ENCODE results near the gene ING5.
"Not testable (repeated sequence)": the region's sequence is repeated elsewhere in the genome, so short reads cannot be mapped to it uniquely, and the experiment has no call there.

ING5 gene

DNA sequence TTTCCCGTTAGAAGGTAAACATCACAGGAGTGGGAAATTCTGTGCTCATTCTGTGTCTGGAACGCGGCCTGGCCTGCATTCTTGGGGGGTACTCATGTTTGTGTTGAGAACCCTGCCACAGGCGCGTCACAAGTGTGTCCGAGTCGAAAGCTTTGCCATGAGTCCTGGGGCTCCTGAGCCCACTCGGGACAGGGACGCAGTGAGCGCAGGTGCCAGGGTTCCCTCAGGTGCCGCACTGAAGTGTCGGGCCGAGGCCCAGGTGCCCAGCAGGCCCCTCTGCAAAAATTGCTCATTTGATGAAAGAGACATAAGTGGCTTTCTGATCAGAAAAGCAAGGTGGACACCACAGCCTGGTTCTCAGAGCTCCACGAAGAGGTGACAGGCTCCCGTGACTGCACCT is 37.3 kb downstream of the ING5 start:
- no peak for DNase-seq (ENCODE audit: low spot score)

DNA sequence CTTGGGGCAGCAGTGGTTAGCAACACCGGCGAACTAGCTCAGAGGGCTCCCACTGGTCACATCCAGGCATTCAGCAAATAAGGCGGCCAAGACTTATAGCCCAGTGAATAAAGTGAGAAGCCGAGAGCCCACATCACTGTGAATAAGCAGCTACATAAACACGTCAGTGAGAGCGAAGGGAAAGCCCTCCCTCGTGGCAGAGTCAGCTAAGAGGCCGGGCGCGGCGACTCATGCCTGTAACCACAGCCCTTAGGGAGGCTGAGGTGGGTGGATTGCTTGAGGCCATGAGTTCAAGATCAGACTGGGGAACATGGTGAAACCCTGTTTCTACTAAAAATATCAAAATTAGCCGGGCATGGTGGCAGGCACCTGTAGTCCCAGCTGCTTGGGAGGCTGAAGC is 37.8 kb downstream of the ING5 start:
- DNase-seq (ENCODE audit: low spot score): no peak

- DNase-seq (ENCODE audit: low spot score): no peak
Measured at GRCh38 chr2:241741016-241741415, 39.2 kb downstream of the ING5 start.

DNA sequence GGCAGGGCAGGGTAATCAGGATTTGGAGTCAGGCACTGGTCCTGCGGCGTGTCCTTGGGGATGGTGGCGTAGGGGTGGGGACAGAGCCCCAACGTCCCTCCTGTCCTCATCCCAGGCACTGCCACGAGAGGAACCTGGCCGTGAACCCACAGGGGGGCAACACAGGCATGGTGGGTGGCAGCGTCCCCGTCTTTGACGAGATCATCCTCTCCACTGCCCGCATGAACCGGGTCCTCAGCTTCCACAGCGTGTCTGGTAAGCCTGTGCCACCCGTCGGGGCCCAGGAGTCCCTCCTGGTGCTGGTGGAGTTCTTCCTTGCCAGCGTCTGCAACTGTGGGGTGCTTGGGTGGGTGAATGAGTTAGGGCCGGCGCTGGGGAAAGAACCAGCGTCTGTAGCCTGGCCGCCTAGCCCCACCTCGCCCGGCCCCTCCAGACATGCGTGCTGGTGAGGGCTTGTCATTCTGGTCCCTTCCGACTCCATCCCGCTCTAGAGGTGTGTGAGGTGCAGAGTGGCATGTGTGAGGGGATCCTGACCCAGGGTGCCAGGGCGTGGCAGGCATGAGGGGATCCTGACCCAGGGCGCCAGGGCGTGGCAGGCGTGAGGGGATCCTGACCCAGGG is 40.6 kb downstream of the ING5 start:
- no peak for DNase-seq (ENCODE audit: low spot score)

GRCh38 chr2:241743008-241743407 is 41.2 kb downstream of the ING5 start:
- DNase-seq (ENCODE audit: low spot score): not testable (repeated sequence)

DNA sequence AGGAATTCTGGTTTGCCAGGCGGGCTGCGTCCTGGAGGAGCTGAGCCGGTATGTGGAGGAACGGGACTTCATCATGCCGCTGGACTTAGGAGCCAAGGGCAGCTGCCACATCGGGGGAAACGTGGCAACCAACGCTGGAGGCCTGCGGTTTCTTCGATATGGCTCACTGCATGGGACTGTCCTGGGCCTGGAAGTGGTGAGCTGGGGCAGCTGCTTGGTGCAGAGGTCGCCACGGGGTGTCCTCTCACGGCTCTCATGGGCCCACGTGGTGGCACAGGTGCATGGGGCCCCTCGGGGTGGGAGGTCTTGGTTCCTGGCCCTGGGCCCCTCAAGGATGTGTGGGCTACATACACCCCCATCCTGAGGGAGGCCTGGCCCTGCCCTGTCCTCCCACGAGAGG is 41.8 kb downstream of the ING5 start:
- DNase-seq (ENCODE audit: low spot score): no peak

DNA sequence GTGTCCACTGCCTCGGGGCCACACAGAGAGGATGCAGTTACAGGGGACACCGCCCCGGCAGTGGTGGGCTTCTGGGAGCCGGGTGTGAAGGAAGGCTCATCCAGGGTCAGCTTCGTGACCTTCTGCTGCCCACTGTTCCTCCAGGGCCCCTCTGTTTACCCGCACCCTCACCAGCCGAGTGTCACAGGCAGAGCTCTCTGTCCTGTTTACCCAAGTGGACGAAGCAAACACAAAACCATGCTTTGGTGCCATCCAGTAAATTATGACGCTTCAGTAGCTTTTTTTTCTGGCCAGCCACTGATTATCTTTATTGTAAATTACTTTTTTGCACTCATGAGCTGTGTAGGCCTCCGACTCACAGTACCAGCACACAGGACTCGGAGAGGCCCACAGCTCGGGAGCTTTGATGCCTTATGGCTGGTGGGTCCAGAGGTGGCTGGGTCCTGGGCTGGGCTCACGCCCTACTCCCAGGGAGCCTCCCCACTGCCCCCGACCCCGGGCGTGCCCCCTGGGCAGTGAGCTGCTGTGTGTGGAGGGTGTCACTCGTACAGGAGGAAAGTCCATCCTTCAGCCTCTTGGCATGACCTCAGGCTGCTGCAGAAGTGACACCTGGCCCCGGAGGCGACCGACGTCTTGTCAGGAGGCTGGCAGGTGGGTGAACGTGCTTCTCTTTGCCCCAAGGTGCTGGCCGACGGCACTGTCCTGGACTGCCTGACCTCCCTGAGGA is 42.4 kb downstream of the ING5 start:
- DNase-seq (ENCODE audit: low spot score): no peak

DNA sequence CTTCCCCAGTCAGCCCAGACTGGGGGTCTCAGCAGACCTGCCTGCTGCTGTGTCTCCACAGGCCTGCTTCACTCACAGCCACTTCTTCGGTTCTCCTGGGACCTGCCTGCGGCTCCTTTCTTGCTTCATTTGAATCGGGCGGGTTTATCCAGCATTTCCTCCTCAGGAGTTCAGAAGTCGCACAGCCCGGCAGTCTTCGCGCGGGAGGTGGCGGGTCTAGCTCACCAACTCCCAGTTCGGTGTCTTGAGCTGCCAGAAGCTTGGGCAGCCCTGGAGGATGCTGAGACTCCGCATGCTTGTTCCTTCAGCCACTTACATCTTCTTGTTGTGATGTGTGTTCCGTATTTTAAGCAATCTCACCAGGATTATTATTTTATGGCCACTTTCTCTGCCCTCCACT is 43.4 kb downstream of the ING5 start:
- DNase-seq (ENCODE audit: low spot score): no peak

DNA sequence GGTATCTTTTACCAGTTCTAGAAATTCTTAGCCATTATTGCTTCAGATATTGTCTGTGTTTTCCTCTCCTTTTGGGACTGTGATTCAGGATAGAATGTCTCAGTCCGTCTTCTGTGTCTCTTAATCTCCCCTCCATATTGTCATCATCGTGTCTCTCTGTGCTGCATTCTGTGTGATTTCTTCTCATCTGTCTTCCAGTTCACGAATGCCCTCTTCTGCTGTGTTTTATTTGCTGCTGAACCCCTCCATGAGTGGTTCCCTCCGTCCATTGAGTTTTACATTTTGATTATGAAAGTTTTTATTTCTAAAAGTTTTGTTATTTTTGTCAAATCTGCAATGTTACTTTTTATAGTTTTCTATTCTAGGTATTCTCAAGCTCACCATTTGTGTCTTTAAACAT is 44.2 kb downstream of the ING5 start:
- DNase-seq (ENCODE audit: low spot score): no peak

DNA sequence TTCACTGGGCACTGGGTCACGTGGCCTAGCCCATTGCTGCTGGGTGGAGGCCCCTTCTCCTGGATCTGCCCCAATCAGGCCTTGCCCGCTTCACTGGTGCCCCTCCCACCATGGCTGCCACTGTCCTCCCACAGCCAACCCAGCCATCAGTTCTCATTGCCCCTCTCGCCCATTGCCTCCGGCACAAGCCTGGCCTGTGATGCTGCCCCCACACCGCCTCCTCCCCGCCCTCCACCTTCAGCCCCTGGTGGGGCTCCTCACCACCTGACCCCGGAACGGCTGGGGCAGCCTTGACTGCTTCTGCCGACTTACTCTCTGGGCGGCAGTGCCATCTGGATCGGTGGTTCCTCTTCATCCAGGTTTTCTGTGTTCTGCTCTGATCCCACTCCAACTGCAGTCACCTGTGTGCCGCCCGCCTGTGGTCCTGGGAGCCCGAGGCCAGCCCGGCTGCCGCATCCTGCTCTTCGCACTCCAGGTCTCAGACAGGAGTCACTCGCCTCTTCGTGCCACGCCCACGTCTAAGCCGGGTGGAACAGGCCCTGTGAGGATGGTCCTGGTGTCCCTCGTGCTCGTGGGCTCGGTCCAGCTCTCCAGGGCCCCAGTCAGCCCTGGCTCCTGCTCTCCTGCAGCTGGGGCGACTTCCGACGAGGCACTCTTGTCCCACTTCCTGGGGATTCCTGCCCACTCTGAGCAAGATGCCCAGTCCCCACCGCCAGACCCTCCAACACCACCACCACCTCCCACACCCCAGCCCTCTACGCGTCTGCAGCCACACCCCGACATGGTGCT is 46.8 kb downstream of the ING5 start:
- DNase-seq (ENCODE audit: low spot score): no peak

DNA sequence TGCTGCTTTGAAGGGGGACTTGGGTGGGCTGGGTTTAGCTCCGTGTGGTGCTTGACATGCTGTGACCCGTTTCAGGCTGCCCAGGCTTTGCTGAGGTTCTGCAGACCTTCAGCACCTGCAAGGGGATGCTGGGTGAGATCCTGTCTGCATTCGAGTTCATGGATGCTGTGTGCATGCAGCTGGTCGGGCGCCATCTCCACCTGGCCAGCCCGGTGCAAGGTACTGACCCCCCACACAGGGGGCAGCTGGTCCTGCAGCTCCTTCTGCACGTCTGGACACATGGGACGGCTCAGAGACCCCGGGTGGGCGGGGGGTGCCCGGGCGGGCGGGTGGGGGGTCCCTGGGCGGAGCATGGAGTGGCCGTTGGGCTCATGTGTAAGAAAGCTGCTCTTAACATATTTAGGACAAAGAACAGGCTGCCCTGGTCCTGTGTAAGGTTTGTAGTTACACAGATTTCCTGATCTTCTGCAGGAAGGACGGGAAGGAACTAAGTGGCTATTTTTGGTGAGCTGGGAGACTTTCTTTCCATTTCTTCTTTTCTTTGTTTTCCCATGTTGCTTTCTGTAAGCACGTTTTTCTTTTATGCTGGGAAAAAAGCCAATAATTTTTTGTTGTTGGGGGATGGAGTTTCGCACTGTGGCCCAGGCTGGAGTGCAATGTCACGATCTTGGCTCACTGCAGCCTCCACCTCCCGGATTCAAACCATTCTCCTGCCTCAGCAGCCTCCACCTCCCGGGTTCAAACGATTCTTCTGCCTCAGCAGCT is 48.4 kb downstream of the ING5 start:
- DNase-seq (ENCODE audit: low spot score): no peak

DNA sequence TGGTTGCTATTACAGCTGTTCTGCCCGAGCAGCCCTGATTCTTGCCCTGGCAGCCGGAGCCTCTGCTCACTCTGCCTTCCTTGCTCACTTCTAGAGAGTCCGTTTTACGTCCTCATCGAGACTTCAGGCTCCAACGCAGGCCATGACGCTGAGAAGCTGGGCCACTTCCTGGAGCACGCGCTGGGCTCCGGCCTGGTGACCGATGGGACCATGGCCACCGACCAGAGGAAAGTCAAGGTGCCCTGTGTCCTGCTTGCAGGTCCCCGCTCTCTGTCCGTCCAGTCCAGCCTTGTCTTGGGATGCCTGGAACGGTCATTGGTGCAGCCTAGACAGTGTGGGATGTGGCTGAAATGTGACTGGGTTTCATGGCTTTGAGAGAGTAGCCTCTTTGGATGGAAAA is 49.3 kb downstream of the ING5 start:
- DNase-seq (ENCODE audit: low spot score): no peak

GRCh38 chr2:241751776-241752175 is 49.9 kb downstream of the ING5 start:
- no peak for DNase-seq (ENCODE audit: low spot score)

DNA sequence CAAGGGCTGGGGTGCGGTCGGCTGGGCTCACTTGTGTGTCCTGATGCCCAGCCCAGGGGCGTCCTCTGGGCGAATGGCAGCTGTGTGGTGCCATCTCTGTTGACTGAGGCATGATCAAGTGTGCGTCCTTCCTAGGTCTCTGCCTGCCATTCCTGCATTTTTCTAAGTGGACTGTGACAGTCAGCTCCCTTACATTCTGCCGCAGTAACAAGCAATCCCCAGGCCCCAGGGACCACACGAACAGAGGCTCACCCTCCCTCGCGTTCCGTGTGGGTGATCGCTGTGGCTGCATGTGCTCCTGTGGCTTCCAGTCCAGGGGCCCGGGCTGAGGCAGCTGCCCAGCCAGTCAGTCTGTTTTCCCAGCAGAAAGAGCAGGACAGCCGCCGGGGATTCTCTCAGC is 50.4 kb downstream of the ING5 start:
- DNase-seq (ENCODE audit: low spot score): no peak

GRCh38 chr2:241752689-241753276 is 50.9 kb downstream of the ING5 start:
- DNase-seq (ENCODE audit: low spot score): no peak

GRCh38 chr2:241753493-241753892 is 51.7 kb downstream of the ING5 start:
- no peak for DNase-seq (ENCODE audit: low spot score)

DNA sequence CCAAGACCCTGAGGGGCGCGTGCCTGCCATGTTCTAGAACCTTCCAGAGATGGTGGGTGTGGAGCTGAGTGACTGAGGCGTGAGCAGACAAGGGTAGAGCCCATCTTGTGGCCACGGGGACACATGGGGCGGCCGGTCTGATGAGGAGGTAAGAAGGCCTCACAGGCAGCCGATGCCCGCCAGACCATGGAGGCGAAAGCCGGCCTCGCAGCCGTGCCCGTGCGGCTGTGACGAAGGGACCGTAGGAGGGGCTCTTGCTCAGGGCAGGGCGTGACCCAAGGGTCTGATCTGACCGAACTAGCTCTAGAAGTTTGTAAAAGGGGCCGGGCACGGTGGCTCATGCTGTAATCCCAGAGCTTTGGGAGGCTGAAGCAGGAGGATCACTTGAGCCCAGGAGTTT is 52.2 kb downstream of the ING5 start:
- DNase-seq (ENCODE audit: low spot score): no peak

- DNase-seq (ENCODE audit: low spot score): no peak
Measured at GRCh38 chr2:241755166-241755565, 53.3 kb downstream of the ING5 start.

- no peak for DNase-seq (ENCODE audit: low spot score)
Measured at GRCh38 chr2:241755777-241756176, 53.9 kb downstream of the ING5 start.

DNA sequence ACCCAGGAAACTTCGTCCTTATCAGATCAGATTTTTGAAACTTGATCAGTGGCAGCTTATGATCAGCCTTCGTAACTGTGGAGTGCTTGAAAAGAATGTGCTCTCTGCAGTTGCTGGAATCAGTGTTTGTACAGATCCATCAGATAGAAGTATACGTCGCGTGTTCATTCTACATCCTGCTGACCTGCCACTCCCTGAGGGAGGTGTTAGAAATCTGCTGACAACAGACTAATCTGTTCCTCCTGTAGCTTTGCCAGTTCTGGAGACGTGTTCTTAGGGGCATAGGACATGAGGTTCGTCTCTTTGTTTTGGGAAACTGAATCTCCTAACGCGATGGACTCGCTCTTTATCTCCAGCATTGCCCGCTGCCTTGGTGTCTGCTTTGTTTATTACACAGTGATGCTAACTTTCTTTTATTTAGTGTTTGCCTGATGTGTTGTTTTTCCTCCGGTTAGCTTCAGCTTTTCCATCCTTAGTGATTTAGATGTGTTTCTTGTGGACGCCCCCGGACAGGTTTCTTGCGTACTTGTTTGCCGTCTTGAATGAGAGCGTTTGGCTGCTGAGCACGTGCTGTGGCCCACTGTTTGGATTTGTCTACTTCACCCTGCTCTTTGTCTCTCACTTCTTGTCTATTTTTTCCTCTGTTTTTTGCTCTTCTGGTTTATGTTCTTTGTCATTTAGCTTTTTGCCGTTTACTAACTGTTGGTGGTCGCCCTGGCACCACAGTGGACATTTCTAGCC is 57.4 kb downstream of the ING5 start:
- no peak for DNase-seq (ENCODE audit: low spot score)

DNA sequence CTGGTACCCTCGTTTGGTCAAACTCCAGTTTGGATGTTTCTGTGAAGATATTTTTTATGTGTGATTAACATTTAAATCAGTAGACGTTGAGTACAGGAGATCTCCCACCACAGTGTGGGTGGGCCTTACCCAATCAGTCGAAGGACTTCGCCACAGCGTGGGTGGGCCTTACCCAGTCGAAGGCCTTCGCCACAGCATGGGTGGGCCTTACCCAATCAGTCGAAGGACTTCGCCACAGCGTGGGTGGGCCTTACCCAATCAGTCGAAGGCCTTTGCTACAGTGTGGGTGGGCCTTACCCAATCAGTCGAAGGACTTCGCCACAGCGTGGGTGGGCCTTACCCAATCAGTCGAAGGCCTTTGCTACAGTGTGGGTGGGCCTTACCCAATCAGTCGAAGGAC is 58.1 kb downstream of the ING5 start:
- not testable (repeated sequence) for DNase-seq (ENCODE audit: low spot score)
